Measurements from ENCODE around the gene GATAD2A. TPM values are rescaled to one million over a fixed set of nuclear protein-coding genes. Genes with fewer than 3 reads are reported as not detected.

GATAD2A gene
- 77.1 and 92.2 TPM in 2 replicates for total RNA-seq

GRCh38 chr19:19404879-19405860 lies at the start of gene GATAD2A:
Gene GATAD2A, plus strand, starts transcription at chr19:19405675. Its CDS starts 59,671 bp downstream, at chr19:19465346.

GRCh38 chr19:19514881-19515641 lies 109.6 kb downstream of the GATAD2A start, which contains the start of gene TSSK6:
Gene TSSK6, minus strand, starts transcription at chr19:19515548. Its CDS starts 121 bp downstream, at chr19:19515427.

GRCh38 chr19:19515642-19516519 lies 110.4 kb downstream of the GATAD2A start, which contains the start of gene NDUFA13:
Gene NDUFA13, plus strand, starts transcription at chr19:19516225. Its CDS starts 14 bp downstream, at chr19:19516239.

GRCh38 chr19:19528721-19529490 lies 123.4 kb downstream of the GATAD2A start, which contains the start of gene YJEFN3:
Gene YJEFN3, plus strand, starts transcription at chr19:19528911. Its CDS starts 22 bp downstream, at chr19:19528933.

GRCh38 chr19:19538061-19538784 lies 132.7 kb downstream of the GATAD2A start, which contains the start of gene CILP2:
Gene CILP2, plus strand, starts transcription at chr19:19538265. Its CDS starts 85 bp downstream, at chr19:19538350.

Small RNA genes lying within 50 kb of the gene (small RNA-seq; reads per million reads assigned to genes)
- not detected for gene MIR640

Other genes starting within 250 kb of the GATAD2A start
- gene MEF2B, start 235.4 kb upstream of the GATAD2A start, total RNA-seq, result 0.13 TPM in 1 of 2 replicates, not detected in the other
- 13.2 and 19.9 TPM in 2 replicates for gene BORCS8, start 213.5 kb upstream of the GATAD2A start, total RNA-seq
- gene RFXANK, start 213.4 kb upstream of the GATAD2A start, total RNA-seq, result 51.3 and 57.7 TPM in 2 replicates
- gene NR2C2AP, start 202.3 kb upstream of the GATAD2A start, total RNA-seq, result 8.2 and 11.5 TPM in 2 replicates
- gene NCAN, start 193.7 kb upstream of the GATAD2A start, total RNA-seq, result not detected in 2 replicates
- gene TM6SF2, start 132.4 kb upstream of the GATAD2A start, total RNA-seq, result not detected in 2 replicates
- gene SUGP1, start 85.2 kb upstream of the GATAD2A start, total RNA-seq, result 30.5 and 31.7 TPM in 2 replicates
- 37.5 and 48.5 TPM in 2 replicates for gene MAU2, start 84.8 kb upstream of the GATAD2A start, total RNA-seq
- 0.57 and 1.1 TPM in 2 replicates for gene TSSK6, start 109.9 kb downstream of the GATAD2A start, total RNA-seq
- gene NDUFA13, start 110.5 kb downstream of the GATAD2A start, total RNA-seq, result 102 and 108 TPM in 2 replicates
- gene YJEFN3, start 123.2 kb downstream of the GATAD2A start, total RNA-seq, result 0.27 and 0.29 TPM in 2 replicates
- gene CILP2, start 132.6 kb downstream of the GATAD2A start, total RNA-seq, result 0.07 TPM in 1 of 2 replicates, not detected in the other
- not detected in 2 replicates for gene PBX4, start 213.0 kb downstream of the GATAD2A start, total RNA-seq
- gene LPAR2, start 222.5 kb downstream of the GATAD2A start, total RNA-seq, result 0.66 and 1.8 TPM in 2 replicates
- 10.4 and 10.9 TPM in 2 replicates for gene GMIP, start 238.0 kb downstream of the GATAD2A start, total RNA-seq